Measurements from ENCODE around the gene SPAG9.

The SPAG9 gene

GRCh38 chr17:51035431-51035830 lies 85.2 kb downstream of the SPAG9 start:
- no peak for DNase-seq (ENCODE audit: low spot score)

GRCh38 chr17:51034800-51035199 lies 85.9 kb downstream of the SPAG9 start:
- DNase-seq (ENCODE audit: low spot score) = no peak

GRCh38 chr17:51032850-51033249 lies 87.8 kb downstream of the SPAG9 start:
- DNase-seq (ENCODE audit: low spot score) = no peak

GRCh38 chr17:51029568-51030463 lies 90.9 kb downstream of the SPAG9 start:
- no peak for DNase-seq (ENCODE audit: low spot score)

- DNase-seq (ENCODE audit: low spot score) = no peak
Observed at GRCh38 chr17:51029142-51029541, 91.5 kb downstream of the SPAG9 start.

GRCh38 chr17:51028176-51028863 lies 92.3 kb downstream of the SPAG9 start:
- DNase-seq (ENCODE audit: low spot score) = no peak

- DNase-seq (ENCODE audit: low spot score) = no peak
Observed at GRCh38 chr17:51018541-51018940, 102.1 kb downstream of the SPAG9 start.

GRCh38 chr17:51017270-51017669 lies 103.4 kb downstream of the SPAG9 start:
- DNase-seq (ENCODE audit: low spot score) = no peak

GRCh38 chr17:51016099-51016498 lies 104.6 kb downstream of the SPAG9 start:
- DNase-seq (ENCODE audit: low spot score) = no peak

- no peak for DNase-seq (ENCODE audit: low spot score)
Observed at GRCh38 chr17:51015145-51015558, 105.5 kb downstream of the SPAG9 start.

- DNase-seq (ENCODE audit: low spot score) = no peak
Observed at GRCh38 chr17:51014129-51014528, 106.5 kb downstream of the SPAG9 start.

GRCh38 chr17:51013322-51013721 lies 107.3 kb downstream of the SPAG9 start:
- no peak for DNase-seq (ENCODE audit: low spot score)

- DNase-seq (ENCODE audit: low spot score) = no peak
Observed at GRCh38 chr17:51012538-51012937, 108.1 kb downstream of the SPAG9 start.

- no peak for DNase-seq (ENCODE audit: low spot score)
Observed at GRCh38 chr17:51010173-51010675, 110.4 kb downstream of the SPAG9 start.

- DNase-seq (ENCODE audit: low spot score) = no peak
Observed at GRCh38 chr17:51006601-51007000, 114.1 kb downstream of the SPAG9 start.

GRCh38 chr17:51005768-51006167 lies 114.9 kb downstream of the SPAG9 start:
- DNase-seq (ENCODE audit: low spot score) = no peak

- no peak for DNase-seq (ENCODE audit: low spot score)
Observed at GRCh38 chr17:51004249-51004648, 116.4 kb downstream of the SPAG9 start.

GRCh38 chr17:51000835-51001638 lies 119.6 kb downstream of the SPAG9 start:
- peak; percentile 36 for DNase-seq (ENCODE audit: low spot score)

GRCh38 chr17:50995668-50996067 lies 125.0 kb downstream of the SPAG9 start:
- no peak for DNase-seq (ENCODE audit: low spot score)

GRCh38 chr17:50993544-50993943 lies 127.1 kb downstream of the SPAG9 start:
- DNase-seq (ENCODE audit: low spot score) = no peak

GRCh38 chr17:50989149-50989548 lies 131.5 kb downstream of the SPAG9 start:
- DNase-seq (ENCODE audit: low spot score) = no peak

GRCh38 chr17:50988427-50988826 lies 132.2 kb downstream of the SPAG9 start:
- DNase-seq (ENCODE audit: low spot score) = no peak
